GM19043 (cell line): ENCODE results near the gene RBM33.

Experiments
- ATAC-seq: cut with Tn5 transposase; IDR thresholded peaks from one replicate; pipeline ENCODE4 v1.9.1; 2021; ENCODE audit warnings: low read depth; ENCODE audit not compliant: unreplicated experiment

The RBM33 gene

DNA sequence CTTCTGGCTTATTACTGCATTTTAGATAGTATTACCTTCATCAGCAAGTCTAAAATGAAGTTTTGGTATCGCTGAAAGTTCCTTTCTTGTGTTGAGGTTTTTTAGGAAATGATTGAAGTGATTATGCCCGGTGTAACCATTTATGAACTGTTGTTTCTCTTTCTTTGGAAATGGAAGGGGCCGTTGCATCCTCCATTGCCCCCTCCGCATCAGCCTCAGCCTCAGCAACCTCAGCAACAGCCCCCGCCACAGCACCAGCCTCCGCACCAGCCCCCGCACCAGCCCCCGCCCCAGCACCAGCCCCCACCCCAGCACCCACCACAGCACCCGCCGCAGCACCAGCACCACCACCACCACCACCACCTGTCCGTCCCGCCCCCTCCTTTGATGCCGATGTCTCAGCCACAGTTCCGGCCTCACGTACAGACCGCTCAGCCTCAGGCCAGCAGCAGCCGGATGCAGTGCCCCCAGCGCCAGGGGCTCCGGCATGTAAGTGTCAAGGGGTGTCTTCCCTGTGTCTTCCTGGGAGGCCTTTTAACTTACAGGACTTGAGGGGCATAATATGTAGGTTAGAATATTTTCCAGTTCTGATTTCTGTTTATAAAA, 95.2 kb downstream of the RBM33 start:
- ATAC-seq, result no peak

GRCh38 chr7:155741082-155741481, 96.6 kb downstream of the RBM33 start:
- no peak for ATAC-seq

- ATAC-seq, result peak; percentile 37
These were observed 97.3 kb downstream of the RBM33 start for GRCh38 chr7:155741805-155742204.

- no peak for ATAC-seq
These were observed 98.7 kb downstream of the RBM33 start for GRCh38 chr7:155743177-155743576.

DNA sequence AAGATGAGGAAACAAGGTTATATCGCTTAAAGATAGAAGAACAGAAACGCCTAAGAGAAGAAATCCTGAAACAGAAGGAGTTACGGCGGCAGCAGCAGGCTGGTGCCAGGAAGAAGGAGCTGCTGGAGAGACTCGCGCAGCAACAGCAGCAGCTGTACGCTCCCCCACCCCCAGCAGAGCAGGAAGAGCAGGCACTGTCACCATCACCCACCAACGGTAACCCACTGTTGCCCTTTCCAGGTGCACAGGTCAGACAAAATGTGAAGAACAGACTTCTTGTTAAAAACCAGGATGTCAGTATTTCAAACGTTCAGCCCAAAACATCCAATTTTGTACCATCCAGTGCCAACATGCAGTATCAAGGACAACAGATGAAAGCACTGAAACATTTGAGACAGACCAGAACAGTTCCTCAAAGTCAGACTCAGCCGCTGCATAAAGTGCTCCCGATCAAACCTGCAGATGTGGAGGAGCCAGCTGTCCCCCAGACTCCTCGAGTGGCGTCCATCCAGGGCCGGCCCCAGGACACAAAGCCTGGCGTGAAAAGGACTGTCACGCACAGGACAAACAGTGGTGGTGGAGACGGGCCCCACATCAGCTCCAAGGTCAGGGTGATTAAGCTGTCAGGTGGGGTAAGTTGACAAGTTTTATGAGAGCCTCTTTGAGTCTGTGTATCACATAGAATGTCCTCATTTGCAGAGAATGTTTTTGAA, 100.7 kb downstream of the RBM33 start:
- ATAC-seq, result no peak

- ATAC-seq, result peak; percentile 18
These were observed 101.3 kb downstream of the RBM33 start for GRCh38 chr7:155745737-155746136.

DNA sequence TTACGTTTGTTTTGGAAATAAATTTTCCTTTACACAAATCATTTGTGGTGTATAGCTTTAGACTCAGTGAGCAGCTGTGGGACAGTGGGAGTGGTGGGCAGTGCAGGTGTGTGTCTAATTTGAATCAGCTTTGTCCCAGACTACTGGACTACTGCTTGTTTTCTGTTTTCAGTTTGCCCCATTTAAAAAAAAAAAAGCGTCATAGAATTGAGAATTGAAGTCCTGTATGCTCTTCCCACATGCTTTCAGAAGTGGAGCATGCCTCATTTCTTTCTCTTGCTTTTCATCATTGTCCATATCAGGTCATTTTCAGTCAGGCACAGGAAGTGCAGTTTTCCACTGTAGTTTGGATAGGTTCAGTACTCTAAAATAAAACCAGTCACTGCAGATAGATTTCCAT, 101.7 kb downstream of the RBM33 start:
- ATAC-seq, result peak; percentile 62

GRCh38 chr7:155747209-155747608, 102.7 kb downstream of the RBM33 start:
- no peak for ATAC-seq

DNA sequence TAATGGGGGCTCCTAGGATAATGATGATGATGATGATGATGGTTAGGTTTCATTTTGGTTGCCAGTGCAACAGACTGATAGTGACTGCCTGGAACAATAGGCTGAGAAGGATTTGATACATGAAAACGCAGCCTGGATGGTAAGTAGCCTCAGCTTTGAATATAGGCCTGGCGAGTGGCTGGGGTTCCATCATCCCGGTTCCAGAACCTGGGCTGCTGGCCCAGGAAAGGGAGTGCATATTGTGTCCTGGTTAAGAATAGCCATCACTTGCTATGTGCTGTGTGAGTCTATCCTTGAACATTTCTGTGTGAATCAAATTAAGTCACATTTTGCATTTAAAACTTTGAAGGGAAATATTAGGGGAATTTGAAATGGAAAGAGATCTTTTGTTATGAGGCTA, 105.1 kb downstream of the RBM33 start:
- no peak for ATAC-seq

GRCh38 chr7:155750255-155751125, 106.0 kb downstream of the RBM33 start:
- ATAC-seq, result no peak

GRCh38 chr7:155751409-155751808, 106.9 kb downstream of the RBM33 start:
- ATAC-seq, result no peak

GRCh38 chr7:155752756-155753445, 108.4 kb downstream of the RBM33 start:
- peak; percentile 53 for ATAC-seq

DNA sequence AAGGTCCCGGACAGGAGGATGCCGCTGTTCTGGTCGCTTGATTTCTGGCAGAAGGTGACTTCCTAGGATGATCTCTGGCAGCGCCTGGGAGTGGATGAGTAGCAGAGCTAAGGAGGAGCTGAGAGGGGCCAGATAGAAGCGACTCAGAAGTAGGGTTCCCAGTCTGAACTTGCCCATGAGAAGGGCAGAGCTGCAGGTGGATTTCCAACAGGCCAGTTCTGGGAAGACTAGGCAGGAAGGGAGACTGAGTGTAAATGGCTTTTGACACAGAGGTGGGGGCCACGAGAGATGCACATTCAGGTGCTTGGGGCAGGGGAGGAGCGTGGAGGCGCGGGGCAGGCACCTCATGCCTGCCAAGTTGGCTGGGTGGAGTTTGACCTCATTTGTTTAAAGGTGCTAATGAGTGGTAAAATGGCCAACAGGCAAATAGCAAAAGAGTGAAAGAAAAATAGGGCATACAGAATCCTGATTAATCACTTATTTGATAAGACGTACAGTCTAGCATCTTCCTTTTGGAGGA, 109.0 kb downstream of the RBM33 start:
- ATAC-seq, result no peak

DNA sequence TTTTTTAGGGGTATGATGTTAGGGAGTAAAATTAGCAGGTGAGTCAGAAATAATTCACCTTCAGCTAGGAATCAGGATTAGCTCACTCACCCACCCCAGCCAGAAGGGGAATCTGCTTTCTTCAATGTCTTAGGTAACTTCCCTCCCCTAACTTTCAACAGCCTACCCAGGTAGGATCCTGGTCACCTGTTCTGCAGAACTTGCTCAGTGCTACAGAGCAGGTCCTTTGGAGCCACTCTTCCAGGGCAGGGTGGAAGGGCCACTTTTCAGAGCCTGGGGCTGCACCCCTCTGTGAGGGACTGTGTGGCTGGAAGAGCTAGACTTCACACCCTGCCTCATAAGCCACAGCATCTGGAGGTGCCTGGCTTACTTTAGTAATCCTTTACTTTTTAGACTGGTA, 109.7 kb downstream of the RBM33 start:
- ATAC-seq, result no peak

DNA sequence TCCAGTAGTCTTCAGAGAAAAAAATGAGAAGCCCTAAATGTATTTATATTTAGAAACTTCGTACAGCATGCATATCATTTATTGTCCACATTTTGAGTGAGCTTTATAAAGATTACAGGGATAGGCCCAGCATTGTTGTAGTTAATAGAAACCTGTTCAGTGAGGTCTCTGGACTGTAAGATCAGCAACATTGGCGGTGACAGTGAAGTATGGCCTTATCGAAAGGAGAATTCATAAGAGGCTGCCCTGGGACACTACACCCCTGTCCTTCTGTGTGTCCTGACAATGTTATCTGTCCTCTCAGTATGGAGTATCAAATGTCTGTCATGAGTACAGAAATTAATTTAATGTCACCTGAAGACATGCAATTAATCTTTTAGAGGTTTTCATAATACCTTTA, 110.6 kb downstream of the RBM33 start:
- no peak for ATAC-seq

GRCh38 chr7:155756322-155756721, 111.9 kb downstream of the RBM33 start:
- peak; percentile 26 for ATAC-seq

DNA sequence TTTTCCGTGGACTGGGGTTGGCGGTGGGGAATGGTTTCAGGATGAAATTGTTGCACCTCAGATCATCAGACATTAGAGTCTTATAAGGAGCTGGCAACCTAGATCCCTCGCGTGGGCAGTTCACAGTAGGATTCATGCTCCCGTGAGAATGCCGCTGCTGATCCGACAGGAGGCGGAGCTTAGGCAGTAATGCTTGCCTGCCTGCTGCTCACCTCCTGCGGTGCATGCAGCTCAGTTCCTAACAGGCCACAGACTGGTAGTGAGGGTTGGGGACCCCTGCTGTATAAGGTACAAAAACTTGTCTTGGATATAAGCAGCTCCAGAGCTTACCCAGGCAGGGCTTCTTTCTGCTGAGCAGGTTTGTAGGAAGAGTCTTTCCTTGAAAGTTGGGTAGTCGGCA, 113.9 kb downstream of the RBM33 start:
- ATAC-seq, result no peak

DNA sequence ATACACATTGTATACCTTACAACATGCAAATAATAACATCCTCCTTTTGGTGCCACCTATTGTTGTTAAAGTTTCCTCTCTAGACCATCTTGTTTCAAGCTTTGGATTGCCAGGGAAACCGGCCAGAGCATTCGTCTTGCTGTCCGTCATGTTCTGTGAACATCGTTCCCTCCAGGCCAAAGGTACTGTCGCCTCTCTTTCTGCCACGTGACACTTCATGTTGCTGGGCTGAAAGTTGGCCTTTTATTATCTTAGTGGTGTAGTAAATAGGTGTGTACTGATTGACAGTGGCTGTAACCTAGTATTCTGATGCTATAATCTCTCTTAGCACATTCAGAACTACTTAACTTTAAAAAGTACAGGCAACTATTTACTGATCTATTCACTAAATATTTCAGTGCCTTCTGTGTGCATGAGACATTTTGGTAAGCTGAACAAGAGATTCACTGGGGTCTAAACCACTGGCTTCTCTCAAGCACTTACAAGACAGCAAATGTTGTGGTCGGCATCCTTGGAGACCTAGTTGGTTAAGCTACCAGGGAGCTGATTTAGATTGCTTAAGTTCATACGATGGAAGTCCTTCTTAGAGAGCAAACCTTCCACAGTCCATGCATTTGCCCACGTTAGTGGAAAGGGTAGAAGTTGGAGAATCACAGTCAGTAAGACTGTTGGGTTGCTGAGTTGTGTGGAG, 115.4 kb downstream of the RBM33 start:
- ATAC-seq, result no peak

DNA sequence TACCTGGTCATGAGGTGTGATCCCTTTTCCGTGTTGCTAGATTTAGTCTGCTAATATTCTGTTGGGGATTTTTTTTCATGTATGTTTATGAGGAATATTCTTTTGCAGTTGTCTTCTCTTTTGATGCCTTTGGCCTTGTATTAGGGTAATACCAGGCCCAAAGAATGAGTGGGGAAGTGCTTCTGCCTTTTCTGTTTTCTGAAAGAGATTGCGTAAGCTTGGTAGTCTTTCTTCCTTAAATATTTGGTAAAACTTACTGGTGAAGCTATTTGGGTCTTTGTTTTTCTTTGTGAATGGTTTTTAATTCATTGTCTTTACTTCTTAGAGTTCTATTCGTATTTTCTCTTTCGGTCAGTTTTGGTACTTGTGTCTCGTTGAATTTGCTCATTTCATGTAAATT, 116.7 kb downstream of the RBM33 start:
- no peak for ATAC-seq

- ATAC-seq, result no peak
These were observed 117.6 kb downstream of the RBM33 start for GRCh38 chr7:155762036-155762435.
